ENCODE data around the gene OR51I2. TPM values are rescaled to one million over a fixed set of nuclear protein-coding genes. Genes with fewer than 3 reads are reported as not detected.

OR51I2 gene
- total and polyA plus RNA-seq, 2 of the 13 experiments (the other 11 are each of a cell fraction or from before 2014, with no cell fraction given) = not detected

- intact Hi-C loops (cut with micrococcal nuclease; ENCODE audit: unreplicated experiment) = no loop called here
- in situ Hi-C loops (cut with HindIII; ENCODE audit: extremely low pct_ligation_motif_present, low pct_unique_long_range_greater_than_20kb) = no loop called here
- peaks cover 0 to 22% of the 10 kb centered on the region in 2 experiments; a peak in 3 of 5 replicates for H3K27me3 ChIP-seq (ENCODE audit: control insufficient read depth in 1 of 2, insufficient read depth in 2 of 2, low read length in 2 of 2)
- H3K4me2 ChIP-seq (ENCODE audit: low read depth, low read length) = no peak overlapping the region
- ChIA-PET POLR2A (no interaction called here), CTCF (ENCODE audit: low intra/inter-chr PET ratio, low total read pairs) (no interaction called here)
- no peak overlapping the region for H3K9ac ChIP-seq (ENCODE audit: insufficient read depth, low read depth, low read length)
- no peak for ATAC-seq
- no peaks in the 10 kb centered on the region for H3K4me1 ChIP-seq (ENCODE audit: insufficient read depth, low read length)
- no peaks in the 10 kb centered on the region for H3K9me3 ChIP-seq (ENCODE audit: low read length)
- 23% methylated on average over 2 of the region's 2 CpGs for WGBS (ENCODE audit: low lambda C conversion rate)
- no TSS peak for BruUV-seq (replicated peaks)
- DNase-seq (ENCODE audit: low spot score) = no peak
- no peaks in the 10 kb centered on the region; the same call in 1 of the 2 replicates for H4K20me1 ChIP-seq (ENCODE audit: insufficient read depth, low read length)
- no peak overlapping the region for H3K27ac ChIP-seq (ENCODE audit: extremely low read length, insufficient read depth, low read length)
- no peaks in the 10 kb centered on the region for H3K36me3 ChIP-seq (replicated peaks in 1 of 2; ENCODE audit: control insufficient read depth in 1 of 2, insufficient read depth in 2 of 2, low read length in 2 of 2)
- FAIRE-seq = no peak
- no peak overlapping the region for H2AFZ ChIP-seq (ENCODE audit: low read length)
- H3K4me3 ChIP-seq (replicated peaks in 1 of 3; ENCODE audit: insufficient read depth in 1 of 3, low read depth in 2 of 3, low read length in 3 of 3) = no peak overlapping the region
- no peaks in the 10 kb centered on the region for H3K79me2 ChIP-seq (ENCODE audit: insufficient read depth, low read length)
- TF ChIP-seq POLR2G (IDR thresholded peaks at IDR 0.05; ENCODE audit: low read depth, low read length) = no peak
- TF ChIP-seq ZNF558 (CRISPR knock-in tag; IDR thresholded peaks at IDR 0.05; ENCODE audit: borderline replicate concordance) = no peak
- TF ChIP-seq ZSCAN9 (CRISPR knock-in tag; IDR thresholded peaks at IDR 0.05; ENCODE audit: borderline replicate concordance) = no peak
- no peak for TF ChIP-seq HDAC2 (CRISPR knock-in tag; IDR thresholded peaks at IDR 0.05)
- TF ChIP-seq AKAP8 (CRISPR knock-in tag; IDR thresholded peaks at IDR 0.05) = no peak
- TF ChIP-seq ZNF143 (CRISPR knock-in tag; IDR thresholded peaks at IDR 0.05) = no peak
- TF ChIP-seq, protein P1, sequence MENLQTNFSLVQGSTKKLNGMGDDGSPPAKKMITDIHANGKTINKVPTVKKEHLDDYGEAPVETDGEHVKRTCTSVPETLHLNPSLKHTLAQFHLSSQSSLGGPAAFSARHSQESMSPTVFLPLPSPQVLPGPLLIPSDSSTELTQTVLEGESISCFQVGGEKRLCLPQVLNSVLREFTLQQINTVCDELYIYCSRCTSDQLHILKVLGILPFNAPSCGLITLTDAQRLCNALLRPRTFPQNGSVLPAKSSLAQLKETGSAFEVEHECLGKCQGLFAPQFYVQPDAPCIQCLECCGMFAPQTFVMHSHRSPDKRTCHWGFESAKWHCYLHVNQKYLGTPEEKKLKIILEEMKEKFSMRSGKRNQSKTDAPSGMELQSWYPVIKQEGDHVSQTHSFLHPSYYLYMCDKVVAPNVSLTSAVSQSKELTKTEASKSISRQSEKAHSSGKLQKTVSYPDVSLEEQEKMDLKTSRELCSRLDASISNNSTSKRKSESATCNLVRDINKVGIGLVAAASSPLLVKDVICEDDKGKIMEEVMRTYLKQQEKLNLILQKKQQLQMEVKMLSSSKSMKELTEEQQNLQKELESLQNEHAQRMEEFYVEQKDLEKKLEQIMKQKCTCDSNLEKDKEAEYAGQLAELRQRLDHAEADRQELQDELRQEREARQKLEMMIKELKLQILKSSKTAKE (CRISPR knock-in tag; IDR thresholded peaks at IDR 0.05; ENCODE audit: borderline replicate concordance) = no peak
- TF ChIP-seq, protein P2, sequence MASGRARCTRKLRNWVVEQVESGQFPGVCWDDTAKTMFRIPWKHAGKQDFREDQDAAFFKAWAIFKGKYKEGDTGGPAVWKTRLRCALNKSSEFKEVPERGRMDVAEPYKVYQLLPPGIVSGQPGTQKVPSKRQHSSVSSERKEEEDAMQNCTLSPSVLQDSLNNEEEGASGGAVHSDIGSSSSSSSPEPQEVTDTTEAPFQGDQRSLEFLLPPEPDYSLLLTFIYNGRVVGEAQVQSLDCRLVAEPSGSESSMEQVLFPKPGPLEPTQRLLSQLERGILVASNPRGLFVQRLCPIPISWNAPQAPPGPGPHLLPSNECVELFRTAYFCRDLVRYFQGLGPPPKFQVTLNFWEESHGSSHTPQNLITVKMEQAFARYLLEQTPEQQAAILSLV (CRISPR knock-in tag; IDR thresholded peaks at IDR 0.05; ENCODE audit: borderline replicate concordance) = no peak
- no peak for TF ChIP-seq SOX6 (IDR thresholded peaks at IDR 0.05)
- TF ChIP-seq SOX6 (CRISPR knock-in tag; IDR thresholded peaks at IDR 0.05) = no peak
- TF ChIP-seq ZFP41 (CRISPR knock-in tag; IDR thresholded peaks at IDR 0.05; ENCODE audit: borderline replicate concordance) = no peak
- no peak for TF ChIP-seq RELA (CRISPR knock-in tag; IDR thresholded peaks at IDR 0.05)
- TF ChIP-seq ZNF619 (CRISPR knock-in tag; IDR thresholded peaks at IDR 0.05) = no peak
- TF ChIP-seq CHCHD3 (CRISPR knock-in tag; IDR thresholded peaks at IDR 0.05) = no peak
Measured at GRCh38 chr11:5504403-5504921, 55.3 kb downstream of the OR51I2 start.

Data from HepG2 (cell line).